ENCODE results near the gene PHYKPL. TPM values are rescaled to one million over a fixed set of nuclear protein-coding genes. Genes with fewer than 3 reads are reported as not detected.

The PHYKPL gene
- total and polyA plus RNA-seq, 2 of the 8 experiments (the other 6 are each of a cell fraction or from before 2014, with no cell fraction given), result 25.1 to 32.1 TPM

- TF ChIP-seq CHD7 (IDR thresholded peaks at IDR 0.05; ENCODE audit: insufficient replicate concordance, low read length), result no peak
- no peak for TF ChIP-seq KDM1A (IDR thresholded peaks at IDR 0.05; ENCODE audit: borderline replicate concordance, low read length)
- no peak for TF ChIP-seq SIN3A (conservative IDR thresholded peaks at IDR 0.05 in 1 of 2, IDR thresholded peaks at IDR 0.05 in 1 of 2; ENCODE audit: low read depth in 1 of 2, low read length in 2 of 2)
- no peak for TF ChIP-seq KDM5A (IDR thresholded peaks at IDR 0.05; ENCODE audit: low read length)
- TF ChIP-seq JUN (IDR thresholded peaks at IDR 0.05; ENCODE audit: low read depth, low read length), result no peak
Measured at GRCh38 chr5:178282391-178282790, 49.8 kb upstream of the PHYKPL start (continued).
